MV-4-11 (cell line): ENCODE measurements around the gene TUBA4B.
A peak's percentile ranks its signal among the peaks of the same experiment; 100 is the strongest.
"Not testable (repeated sequence)": the region's sequence is repeated elsewhere in the genome, so short reads cannot be mapped to it uniquely, and the experiment has no call there.

Experiments
- DNase-seq: peaks from one replicate; lab custom pipeline; 2025; lab: John Stamatoyannopoulos, UW

TUBA4B gene

GRCh38 chr2:219248845-219249202 is 4.2 kb upstream of the TUBA4B start:
- DNase-seq = no peak

- peak; percentile 43 for DNase-seq
These were observed 3.7 kb upstream of the TUBA4B start for GRCh38 chr2:219249203-219249980.

GRCh38 chr2:219250049-219250781 is 2.8 kb upstream of the TUBA4B start:
- peak; percentile 48 for DNase-seq

- DNase-seq = peak; percentile 27
These were observed 1.4 kb upstream of the TUBA4B start for GRCh38 chr2:219251656-219252055.

GRCh38 chr2:219252084-219252483 is 959 bp upstream of the TUBA4B start:
- DNase-seq = no peak

- no peak for DNase-seq
These were observed 508 bp upstream of the TUBA4B start for GRCh38 chr2:219252570-219252899.

- peak; percentile 69 for DNase-seq
These were observed 928 bp downstream of the TUBA4B start, which contains the start of gene TUBA4A for GRCh38 chr2:219253753-219254589. Gene TUBA4A (minus strand): TSS chr2:219253918. CDS start chr2:219253858, 60 bp downstream.

- peak; percentile 81 for DNase-seq
These were observed 1.7 kb downstream of the TUBA4B start for GRCh38 chr2:219254590-219255201.

GRCh38 chr2:219258942-219259341 is 5.9 kb downstream of the TUBA4B start:
- not testable (repeated sequence) for DNase-seq

- no peak for DNase-seq
These were observed 8.2 kb downstream of the TUBA4B start for GRCh38 chr2:219261024-219261855.

GRCh38 chr2:219266232-219266631 is 13.2 kb downstream of the TUBA4B start:
- no peak for DNase-seq

GRCh38 chr2:219266886-219267285 is 13.8 kb downstream of the TUBA4B start:
- no peak for DNase-seq

- DNase-seq = no peak
These were observed 15.3 kb downstream of the TUBA4B start for GRCh38 chr2:219268294-219268693.

GRCh38 chr2:219269362-219270054 is 16.5 kb downstream of the TUBA4B start:
- no peak for DNase-seq

- DNase-seq = no peak
These were observed 17.0 kb downstream of the TUBA4B start for GRCh38 chr2:219270055-219270372.

- no peak for DNase-seq
These were observed 18.0 kb downstream of the TUBA4B start for GRCh38 chr2:219271021-219271420.

- no peak for DNase-seq
These were observed 19.3 kb downstream of the TUBA4B start for GRCh38 chr2:219272356-219272755.

GRCh38 chr2:219272995-219273394 is 20.0 kb downstream of the TUBA4B start:
- peak; percentile 25 for DNase-seq

GRCh38 chr2:219273937-219274336 is 20.9 kb downstream of the TUBA4B start:
- DNase-seq = no peak

GRCh38 chr2:219274361-219274921 is 21.4 kb downstream of the TUBA4B start:
- no peak for DNase-seq
